H1 (cell line): ENCODE results near the gene PCED1B. TPM values are rescaled to one million over a fixed set of nuclear protein-coding genes. Genes with fewer than 3 reads are reported as not detected.

Experiments
- CTCF ChIA-PET: fragments of 300-600 bp; sonication (Branson Sonifier 250); formaldehyde crosslinking; loops from one replicate; lab custom pipeline; 2021; ENCODE audit not compliant: partially characterized antibody; lab: Charles Lee
- POLR2A ChIA-PET: fragments of 300-600 bp; sonication (Branson Sonifier 250); formaldehyde crosslinking; loops from one replicate; lab custom pipeline; 2021; ENCODE audit warnings: inconsistent platforms; ENCODE audit not compliant: partially characterized antibody; lab: Charles Lee
- DNase-seq, 2 experiments: peaks; one replicate each; pipeline versions ENCODE4 v3.0.0 to v3.0.0-alpha.2; 2010 to 2022; ENCODE audit warnings: low spot score in 2 of 2, low read depth in 1 of 2, mixed read lengths in 1 of 2
- FAIRE-seq: peaks from 2 replicates; lab custom pipeline; 2011; peaks lifted over from hg19 to GRCh38; lab: Jason Lieb, UNC
- H2AFZ ChIP-seq: 2 replicates; pipeline ENCODE4 v1.8.1; 2012; ENCODE audit warnings: low read length, inconsistent platforms
- H2AK5ac ChIP-seq: 2 replicates; pipeline ENCODE4 v1.6.1; 2013; ENCODE audit warnings: low read depth, low read length
- H2BK120ac ChIP-seq: replicated peaks from 2 replicates; pipeline ENCODE3; 2013; ENCODE audit warnings: low read depth, low read length, inconsistent platforms
- H2BK12ac ChIP-seq: 2 replicates; pipeline ENCODE4 v1.6.1; 2013; ENCODE audit warnings: low read depth, low read length
- H2BK15ac ChIP-seq: 2 replicates; pipeline ENCODE4 v1.6.1; 2013; ENCODE audit warnings: low read length
- H2BK20ac ChIP-seq: 2 replicates; pipeline ENCODE4 v1.6.1; 2013; ENCODE audit warnings: low read length
- H2BK5ac ChIP-seq: 2 replicates; pipeline ENCODE4 v1.6.1; 2013; ENCODE audit warnings: low read depth, low read length
- H3K14ac ChIP-seq: 2 replicates; pipeline ENCODE4 v1.6.1; 2013; ENCODE audit warnings: inconsistent platforms; ENCODE audit not compliant: insufficient read length
- H3K18ac ChIP-seq: 2 replicates; pipeline ENCODE4 v1.6.1; 2013; ENCODE audit warnings: low read length; ENCODE audit errors: extremely low read depth
- H3K23ac ChIP-seq: 2 replicates; pipeline ENCODE4 v1.6.1; 2013; ENCODE audit warnings: inconsistent platforms; ENCODE audit not compliant: insufficient read length
- H3K23me2 ChIP-seq: 2 replicates; pipeline ENCODE4 v1.6.1; 2013; ENCODE audit warnings: low read depth, low read length
- H3K27ac ChIP-seq: 2 replicates; pipeline ENCODE4 v1.6.1; 2011; ENCODE audit warnings: low read depth, low read length, inconsistent platforms
- H3K27me3 ChIP-seq, 4 experiments: replicated peaks in 1 of 4; 1 replicate in 1 of 4; 2 replicates in 3 of 4; pipeline versions ENCODE4 v1.6.1 to v1.8.1; 2011 to 2013; ENCODE audit warnings: low read length in 3 of 4, mild to moderate bottlenecking in 3 of 4, inconsistent platforms in 2 of 4, mixed read lengths in 2 of 4, moderate library complexity in 1 of 4; ENCODE audit not compliant: control insufficient read depth in 3 of 4, insufficient read depth in 3 of 4; ENCODE audit errors: extremely low read depth in 1 of 4
- H3K36me3 ChIP-seq, 4 experiments: 2 replicates each; pipeline versions ENCODE4 v1.6.1 to v1.8.1; 2011 to 2013; ENCODE audit warnings: mild to moderate bottlenecking in 4 of 4, low read length in 3 of 4, moderate library complexity in 2 of 4, control low read depth in 1 of 4, inconsistent platforms in 1 of 4; ENCODE audit not compliant: insufficient read depth in 4 of 4, control insufficient read depth in 2 of 4
- H3K4ac ChIP-seq: replicated peaks from 2 replicates; pipeline ENCODE3; 2013; ENCODE audit warnings: low read length, low read depth, mixed read lengths, inconsistent platforms; ENCODE audit not compliant: insufficient read length
- H3K4me1 ChIP-seq, 4 experiments: replicated peaks in 1 of 4; 1 replicate in 1 of 4; 2 replicates in 3 of 4; pipeline versions ENCODE4 v1.6.1 to v1.8.1; 2011 to 2013; ENCODE audit warnings: low read length in 3 of 4, inconsistent platforms in 2 of 4, mixed read lengths in 1 of 4; ENCODE audit not compliant: insufficient read depth in 4 of 4, control insufficient read depth in 3 of 4
- H3K4me2 ChIP-seq, 2 experiments: 2 replicates each; pipeline versions ENCODE4 v1.6.1 to v1.8.1; 2011 to 2013; ENCODE audit warnings: low read depth in 2 of 2, low read length in 2 of 2, control low read depth in 1 of 2, inconsistent platforms in 1 of 2, mild to moderate bottlenecking in 1 of 2; ENCODE audit not compliant: insufficient read depth in 1 of 2
- H3K4me3 ChIP-seq, 4 experiments: fragments of 200-600, 300-600 bp in 1 of 4; sonication (generic), shearing (Covaris generic), sonication (Bioruptor Twin) in 1 of 4; 2 replicates each; pipeline versions ENCODE4 v1.5.1 to v1.8.1; 2011 to 2016; ENCODE audit warnings: low read length in 4 of 4, low read depth in 3 of 4, control low read depth in 2 of 4, inconsistent platforms in 2 of 4, mild to moderate bottlenecking in 2 of 4, mixed read lengths in 1 of 4, moderate library complexity in 1 of 4; ENCODE audit not compliant: insufficient read depth in 2 of 4; ENCODE audit errors: extremely low read depth in 1 of 4
- H3K56ac ChIP-seq: replicated peaks from 2 replicates; pipeline ENCODE3; 2013; ENCODE audit warnings: low read depth, mild to moderate bottlenecking, mixed read lengths, low read length, inconsistent platforms; ENCODE audit not compliant: insufficient read length
- H3K79me1 ChIP-seq: 2 replicates; pipeline ENCODE4 v1.6.1; 2013; ENCODE audit warnings: low read depth, low read length, control low read depth
- H3K79me2 ChIP-seq, 2 experiments: 2 replicates each; pipeline versions ENCODE4 v1.6.1 to v1.8.1; 2012 to 2013; ENCODE audit warnings: low read length in 2 of 2, mild to moderate bottlenecking in 2 of 2, inconsistent platforms in 1 of 2; ENCODE audit not compliant: insufficient read depth in 2 of 2, control insufficient read depth in 1 of 2
- H3K9ac ChIP-seq, 4 experiments: replicated peaks in 1 of 4; 1 replicate in 1 of 4; 2 replicates in 3 of 4; pipeline versions ENCODE4 v1.6.1 to v1.8.1; 2011 to 2013; ENCODE audit warnings: low read depth in 3 of 4, low read length in 3 of 4, control low read depth in 2 of 4, mild to moderate bottlenecking in 2 of 4, moderate library complexity in 2 of 4, inconsistent platforms in 1 of 4; ENCODE audit errors: extremely low read depth in 1 of 4
- H3K9me3 ChIP-seq, 2 experiments: 2 replicates each; pipeline versions ENCODE4 v1.6.1 to v1.8.1; 2012 to 2013; ENCODE audit warnings: mild to moderate bottlenecking in 2 of 2, moderate library complexity in 2 of 2, control low read depth in 1 of 2, inconsistent platforms in 1 of 2, low read depth in 1 of 2, low read length in 1 of 2, mixed read lengths in 1 of 2; ENCODE audit not compliant: insufficient read depth in 2 of 2
- H4K20me1 ChIP-seq, 2 experiments: replicated peaks in 1 of 2; 2 replicates each; pipeline versions ENCODE3 to v1.8.1; 2011 to 2013; ENCODE audit warnings: inconsistent platforms in 2 of 2, low read length in 2 of 2, mild to moderate bottlenecking in 1 of 2; ENCODE audit not compliant: insufficient read depth in 2 of 2, control insufficient read depth in 1 of 2
- H4K5ac ChIP-seq: 2 replicates; pipeline ENCODE4 v1.6.1; 2013; ENCODE audit warnings: low read length, low read depth, mixed read lengths, inconsistent platforms; ENCODE audit not compliant: insufficient read length
- H4K8ac ChIP-seq: 2 replicates; pipeline ENCODE4 v1.8.0; 2013; ENCODE audit warnings: mild to moderate bottlenecking, moderate library complexity, low read length, inconsistent platforms; ENCODE audit not compliant: insufficient read depth; ENCODE audit errors: extremely low read depth
- H4K91ac ChIP-seq: replicated peaks from 2 replicates; pipeline ENCODE3; 2013; ENCODE audit warnings: low read length, mixed read lengths, inconsistent platforms; ENCODE audit not compliant: insufficient read length
- POLR2AphosphoS5 ChIP-seq: IDR thresholded peaks from 2 replicates; pipeline ENCODE4 v1.6.1; 2011; ENCODE audit warnings: low read depth, low read length
- WGBS, 2 experiments: shearing (Covaris generic) in 1 of 2; methylation state at CpG; one replicate each; pipeline versions ENCODE4 v1.1.6 to v1.1.7; 2013 to 2015; ENCODE audit warnings: low lambda C conversion rate in 2 of 2, mixed read lengths in 2 of 2, inconsistent platforms in 1 of 2, low coverage in 1 of 2, missing lambda C conversion rate in 1 of 2; ENCODE audit not compliant: insufficient replicate concordance in 2 of 2, insufficient coverage in 1 of 2, insufficient read length in 1 of 2; ENCODE audit errors: extremely low coverage in 1 of 2, missing lambda C conversion rate in 1 of 2; 5-methylcytosine and 5-hydroxymethylcytosine counted together
- polyA plus RNA-seq, 7 experiments: library from polyadenylated mRNA; depleted of rRNA in 3 of 7; stranded (reverse) in 5 of 7; unstranded in 2 of 7; fragments of >200 nt in 5 of 7; fragments of 200-250 nt in 2 of 7; gene quantifications; 1 replicate in 5 of 7; 2 replicates in 1 of 7; 4 replicates in 1 of 7; pipeline versions ENCODE4 v1.2.1 to v1.2.3, GENCODE V29; 2011 to 2013; ENCODE audit warnings: missing spikeins in 2 of 7, mixed read lengths in 2 of 7
- total RNA-seq: library from RNA; stranded (reverse); fragmentation: NEBNext Ultra II Directional; extraction: Animal tissue kit (Norgen Biotek cat#: 25700); gene quantifications from 2 replicates; pipeline ENCODE4 v1.2.1, GENCODE V29; 2021

PCED1B gene
- total and polyA plus RNA-seq, 2 of the 8 experiments (the other 6 are each of a cell fraction or from before 2014, with no cell fraction given), result 4.7 to 5.4 TPM

DNA sequence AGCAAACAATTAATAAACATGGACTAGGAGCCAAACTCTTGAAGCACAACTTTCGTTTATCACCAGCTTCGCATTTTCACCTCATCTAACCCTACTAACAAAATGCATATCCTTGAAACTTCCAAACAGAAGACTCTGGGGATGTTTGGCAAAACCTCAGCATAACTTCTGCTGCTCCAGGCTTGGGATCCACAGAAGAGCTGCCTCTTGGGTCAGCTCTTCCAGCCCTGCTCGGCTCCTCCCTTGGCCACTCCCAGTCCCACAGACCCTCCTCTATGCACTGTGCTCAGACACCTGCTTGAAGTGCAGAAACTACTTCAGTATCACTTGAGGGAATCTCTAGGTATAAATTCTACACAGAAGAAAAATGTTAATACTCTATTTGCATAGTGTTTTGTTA is 110.3 kb downstream of the PCED1B start:
- H4K5ac ChIP-seq, result no peak overlapping the region
- H2AK5ac ChIP-seq, result no peak overlapping the region
- no peak overlapping the region for H3K4ac ChIP-seq
- no peak overlapping the region for H3K14ac ChIP-seq
- H2BK120ac ChIP-seq, result no peak overlapping the region
- no peaks in the 10 kb centered on the region for H3K27me3 ChIP-seq
- peak overlapping the region; percentile 33; the same call in 1 of the 2 replicates for H2BK15ac ChIP-seq
- H2BK12ac ChIP-seq, result no peak overlapping the region
- no peaks in the 10 kb centered on the region for H3K79me1 ChIP-seq
- no peak overlapping the region for H3K23ac ChIP-seq
- ChIA-PET CTCF (no interaction called here), POLR2A (no interaction called here)
- no peaks in the 10 kb centered on the region for H3K23me2 ChIP-seq
- no peak overlapping the region for H2AFZ ChIP-seq
- no peak overlapping the region for H4K91ac ChIP-seq
- TF ChIP-seq POLR2AphosphoS5, result no peak
- no peak overlapping the region for H2BK5ac ChIP-seq
- FAIRE-seq, result no peak
- no peaks in the 10 kb centered on the region for H3K9me3 ChIP-seq
- 81 to 100% methylated on average over 1 to 3 of the region's 3 CpGs for WGBS, 2 experiments
- no peak overlapping the region for H3K27ac ChIP-seq
- H3K4me1 ChIP-seq, result peaks cover 0 to 13% (median 9%) of the 10 kb centered on the region in 4 experiments; a peak in 5 of 7 replicates
- H4K20me1 ChIP-seq, result no peaks in the 10 kb centered on the region
- no peaks in the 10 kb centered on the region for H3K79me2 ChIP-seq
- H3K4me2 ChIP-seq, result no peak overlapping the region
- no peak overlapping the region for H3K4me3 ChIP-seq
- H3K9ac ChIP-seq, result no peak overlapping the region
- no peak for DNase-seq
- H3K18ac ChIP-seq, result no peak overlapping the region
- H4K8ac ChIP-seq, result no peak overlapping the region
- H3K56ac ChIP-seq, result no peak overlapping the region
- no peaks in the 10 kb centered on the region for H3K36me3 ChIP-seq
- H2BK20ac ChIP-seq, result no peak overlapping the region
